ENCODE results near the gene ZNF407. TPM values are rescaled to one million over a fixed set of nuclear protein-coding genes. Genes with fewer than 3 reads are reported as not detected.

ZNF407 gene
- total and polyA plus RNA-seq, 7 donors, result 2.4 to 10.2 (median 7.9) TPM

- Histone ChIP-seq H3K27ac (no peak overlapping the region), H3K36me3 (ENCODE audit: insufficient read depth in 1 of 2, low read depth in 1 of 2) (no peaks in the 10 kb centered on the region), H3K9me3 (no peaks in the 10 kb centered on the region), H3K4me3 (no peak overlapping the region), H3K27me3 (ENCODE audit: insufficient read depth in 3 of 3, low read length in 2 of 3) (no peaks in the 10 kb centered on the region), H3K4me1 (no peaks in the 10 kb centered on the region)
- WGBS, 3 donors, result 82 to 87% (median 87%) methylated on average over 5 of the region's 5 CpGs
- ATAC-seq (peak in 2 of 4 donors; percentile 53 to 56), DNase-seq (peak; percentile 44 to 69)
- TF ChIP-seq, protein P1, sequence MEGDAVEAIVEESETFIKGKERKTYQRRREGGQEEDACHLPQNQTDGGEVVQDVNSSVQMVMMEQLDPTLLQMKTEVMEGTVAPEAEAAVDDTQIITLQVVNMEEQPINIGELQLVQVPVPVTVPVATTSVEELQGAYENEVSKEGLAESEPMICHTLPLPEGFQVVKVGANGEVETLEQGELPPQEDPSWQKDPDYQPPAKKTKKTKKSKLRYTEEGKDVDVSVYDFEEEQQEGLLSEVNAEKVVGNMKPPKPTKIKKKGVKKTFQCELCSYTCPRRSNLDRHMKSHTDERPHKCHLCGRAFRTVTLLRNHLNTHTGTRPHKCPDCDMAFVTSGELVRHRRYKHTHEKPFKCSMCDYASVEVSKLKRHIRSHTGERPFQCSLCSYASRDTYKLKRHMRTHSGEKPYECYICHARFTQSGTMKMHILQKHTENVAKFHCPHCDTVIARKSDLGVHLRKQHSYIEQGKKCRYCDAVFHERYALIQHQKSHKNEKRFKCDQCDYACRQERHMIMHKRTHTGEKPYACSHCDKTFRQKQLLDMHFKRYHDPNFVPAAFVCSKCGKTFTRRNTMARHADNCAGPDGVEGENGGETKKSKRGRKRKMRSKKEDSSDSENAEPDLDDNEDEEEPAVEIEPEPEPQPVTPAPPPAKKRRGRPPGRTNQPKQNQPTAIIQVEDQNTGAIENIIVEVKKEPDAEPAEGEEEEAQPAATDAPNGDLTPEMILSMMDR (IDR thresholded peaks at IDR 0.05), result no peak
- intact Hi-C loops (cut with DNase I), result loop anchor here in 1 of 2 donors (10.0 kb wide), 1 partner anchor 245 kb away; no protein-coding TSS in a partner anchor
These were observed 301.9 kb downstream of the ZNF407 start for GRCh38 chr18:74899554-74899953.

DNA sequence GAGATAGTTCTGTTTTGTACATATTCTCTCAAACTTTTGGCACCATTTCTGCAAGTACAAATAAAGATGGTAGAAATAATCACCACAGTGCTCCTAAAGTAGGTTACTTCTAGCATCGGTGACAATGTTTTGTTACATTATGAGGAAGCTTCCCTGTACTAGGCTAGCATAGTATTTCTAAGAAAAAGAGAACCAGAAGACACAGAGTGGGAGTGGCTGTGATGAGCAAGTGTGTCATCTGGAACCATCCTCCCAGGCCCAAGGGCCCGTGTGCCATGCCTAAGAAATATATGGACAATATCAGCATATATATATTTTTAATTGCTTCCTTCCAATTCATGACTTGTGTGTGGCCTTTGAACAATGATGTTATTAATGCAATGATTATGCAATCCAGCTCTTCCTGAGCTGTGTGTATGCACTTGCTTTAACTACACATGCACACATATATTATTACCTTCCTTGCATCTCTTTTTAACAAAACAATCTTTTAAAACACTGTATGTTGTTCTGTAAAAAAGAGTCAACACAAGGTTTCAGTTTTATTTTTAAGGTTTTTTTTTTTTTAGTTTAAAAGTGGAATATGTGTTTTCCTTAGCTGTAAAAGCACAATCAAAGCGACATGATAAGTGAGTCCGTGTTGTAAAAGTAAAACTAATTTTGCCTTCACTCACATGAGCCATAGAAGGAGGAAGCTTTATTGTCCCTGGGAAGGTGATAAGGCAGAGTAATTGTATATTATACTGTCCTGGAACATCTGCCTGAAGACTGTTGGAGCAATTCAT is 303.9 kb downstream of the ZNF407 start:
- WGBS, 3 donors, result 91 to 95% (median 94%) methylated on average over 4 of the region's 4 CpGs
- no peak for ATAC-seq

DNA sequence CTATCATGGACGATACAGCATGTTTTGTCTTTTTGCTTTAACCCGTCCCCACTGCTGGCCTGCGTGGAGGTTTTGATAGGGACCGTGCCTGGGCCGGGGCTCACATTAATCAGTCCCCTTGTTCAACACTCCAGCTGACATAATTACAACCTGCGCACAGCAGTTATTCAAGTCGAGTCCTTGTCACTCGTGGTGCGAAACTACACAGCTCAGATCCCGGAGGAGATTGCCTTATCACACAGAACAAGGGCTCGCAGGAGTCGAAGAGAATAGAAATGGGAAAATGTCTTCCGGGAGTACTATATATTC is 304.4 kb downstream of the ZNF407 start:
- no peaks in the 10 kb centered on the region for H3K4me1 ChIP-seq
- H3K4me3 ChIP-seq, result no peak overlapping the region
- no peaks in the 10 kb centered on the region for H3K9me3 ChIP-seq
- H3K36me3 ChIP-seq (ENCODE audit: insufficient read depth in 1 of 2, low read depth in 1 of 2), result no peaks in the 10 kb centered on the region
- 79 to 83% (median 81%) methylated on average over 13 of the region's 13 CpGs for WGBS, 3 donors
- DNase-seq, result no peak
- no peaks in the 10 kb centered on the region for H3K27me3 ChIP-seq (ENCODE audit: insufficient read depth in 3 of 3, low read length in 2 of 3)
- H3K27ac ChIP-seq, result no peak overlapping the region
- no peak for ATAC-seq
- TF ChIP-seq, protein P1 (IDR thresholded peaks at IDR 0.05), result no peak
- intact Hi-C loops (cut with DNase I), result no loop called here

More for the DNA sequence above, 303.9 kb downstream of the ZNF407 start:
- H3K27ac ChIP-seq, result no peak overlapping the region
- TF ChIP-seq, protein P1 (IDR thresholded peaks at IDR 0.05), result no peak
- no peaks in the 10 kb centered on the region for H3K4me1 ChIP-seq
- no peak for DNase-seq
- H3K4me3 ChIP-seq, result no peak overlapping the region
- H3K27me3 ChIP-seq (ENCODE audit: insufficient read depth in 3 of 3, low read length in 2 of 3), result no peaks in the 10 kb centered on the region
- H3K9me3 ChIP-seq, result no peaks in the 10 kb centered on the region
- intact Hi-C loops (cut with DNase I), result no loop called here
- H3K36me3 ChIP-seq (ENCODE audit: insufficient read depth in 1 of 2, low read depth in 1 of 2), result no peaks in the 10 kb centered on the region

GRCh38 chr18:74905247-74905646 is 307.6 kb downstream of the ZNF407 start:
- Histone ChIP-seq H3K27me3 (ENCODE audit: insufficient read depth in 3 of 3, low read length in 2 of 3) (no peaks in the 10 kb centered on the region), H3K27ac (no peak overlapping the region), H3K4me1 (no peaks in the 10 kb centered on the region), H3K4me3 (no peak overlapping the region), H3K36me3 (ENCODE audit: insufficient read depth in 1 of 2, low read depth in 1 of 2) (no peaks in the 10 kb centered on the region), H3K9me3 (no peaks in the 10 kb centered on the region)
- no peak for ATAC-seq
- intact Hi-C loops (cut with DNase I), result no loop called here
- WGBS, 3 donors, result 78 to 83% (median 80%) methylated on average over 15 of the region's 15 CpGs
- no peak for DNase-seq
- TF ChIP-seq, protein P1 (IDR thresholded peaks at IDR 0.05), result no peak

- no peaks in the 10 kb centered on the region for H3K4me1 ChIP-seq
- no peak overlapping the region for H3K27ac ChIP-seq
- DNase-seq (no peak), ATAC-seq (no peak)
- H3K9me3 ChIP-seq, result no peaks in the 10 kb centered on the region
- 71 to 76% (median 72%) methylated on average over 2 of the region's 2 CpGs for WGBS, 3 donors
- no peaks in the 10 kb centered on the region for H3K27me3 ChIP-seq (ENCODE audit: insufficient read depth in 3 of 3, low read length in 2 of 3)
- TF ChIP-seq, protein P1 (IDR thresholded peaks at IDR 0.05), result no peak
- H3K36me3 ChIP-seq (ENCODE audit: insufficient read depth in 1 of 2, low read depth in 1 of 2), result no peaks in the 10 kb centered on the region
- no peak overlapping the region for H3K4me3 ChIP-seq
- intact Hi-C loops (cut with DNase I), result no loop called here
These were observed 308.5 kb downstream of the ZNF407 start for GRCh38 chr18:74906184-74906583.

Data from psoas muscle (tissue), 8 donors.